ENCODE measurements around the gene SDR42E1. TPM values are rescaled to one million over a fixed set of nuclear protein-coding genes. Genes with fewer than 3 reads are reported as not detected.

SDR42E1 gene
- total RNA-seq, 1 experiment from 2014 or later, result 0.07 TPM

- POLR2A ChIA-PET, result no interaction called here
- Mint-ChIP-seq H3K9me3 (peaks cover 30% of the 10 kb centered on the region), H3K36me3 (peaks cover 10% of the 10 kb centered on the region), H3K4me3 (no peak overlapping the region), H3K4me1 (no peaks in the 10 kb centered on the region), H3K27ac (no peak overlapping the region), H3K27me3 (ENCODE audit: low read depth) (peaks cover 2% of the 10 kb centered on the region; the same call in 1 of the 2 replicates)
- CTCF ChIA-PET, result interaction anchor here (0.6 to 1.6 kb wide), 10 partner anchors 16 to 331 kb away, joined by 3 to 8 read pairs (median 3); partner anchors contain the start of gene MPHOSPH6
- TF ChIP-seq, protein P1, sequence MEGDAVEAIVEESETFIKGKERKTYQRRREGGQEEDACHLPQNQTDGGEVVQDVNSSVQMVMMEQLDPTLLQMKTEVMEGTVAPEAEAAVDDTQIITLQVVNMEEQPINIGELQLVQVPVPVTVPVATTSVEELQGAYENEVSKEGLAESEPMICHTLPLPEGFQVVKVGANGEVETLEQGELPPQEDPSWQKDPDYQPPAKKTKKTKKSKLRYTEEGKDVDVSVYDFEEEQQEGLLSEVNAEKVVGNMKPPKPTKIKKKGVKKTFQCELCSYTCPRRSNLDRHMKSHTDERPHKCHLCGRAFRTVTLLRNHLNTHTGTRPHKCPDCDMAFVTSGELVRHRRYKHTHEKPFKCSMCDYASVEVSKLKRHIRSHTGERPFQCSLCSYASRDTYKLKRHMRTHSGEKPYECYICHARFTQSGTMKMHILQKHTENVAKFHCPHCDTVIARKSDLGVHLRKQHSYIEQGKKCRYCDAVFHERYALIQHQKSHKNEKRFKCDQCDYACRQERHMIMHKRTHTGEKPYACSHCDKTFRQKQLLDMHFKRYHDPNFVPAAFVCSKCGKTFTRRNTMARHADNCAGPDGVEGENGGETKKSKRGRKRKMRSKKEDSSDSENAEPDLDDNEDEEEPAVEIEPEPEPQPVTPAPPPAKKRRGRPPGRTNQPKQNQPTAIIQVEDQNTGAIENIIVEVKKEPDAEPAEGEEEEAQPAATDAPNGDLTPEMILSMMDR (IDR thresholded peaks at IDR 0.05), result 0 out of 2 replicates have a peak, but pooled peaks have one; percentile 29
- no peak for TF ChIP-seq ARID4B (CRISPR knock-in tag; IDR thresholded peaks at IDR 0.05; ENCODE audit: borderline replicate concordance)
- no peak for TF ChIP-seq NFE2L1 (CRISPR knock-in tag; IDR thresholded peaks at IDR 0.05)
- DNase-seq (ENCODE audit: low spot score) (no peak), ATAC-seq (peak; percentile 63)
Measured at GRCh38 chr16:82016263-82016662, 5.0 kb upstream of the SDR42E1 start.

- Mint-ChIP-seq H3K9me3 (peaks cover 58% of the 10 kb centered on the region), H3K4me1 (no peaks in the 10 kb centered on the region), H3K36me3 (peaks cover 38% of the 10 kb centered on the region), H3K27me3 (ENCODE audit: low read depth) (peaks cover 19% of the 10 kb centered on the region), H3K27ac (no peak overlapping the region), H3K4me3 (no peak overlapping the region)
- DNase-seq (ENCODE audit: low spot score) (no peak), ATAC-seq (no peak)
- ChIA-PET POLR2A (no interaction called here), CTCF (interaction anchor here (0.7 to 1.1 kb wide), 3 partner anchors 16 to 1216 kb away, joined by 3 to 8 read pairs (median 3); no protein-coding TSS in a partner anchor)
- TF ChIP-seq ETV6 (CRISPR knock-in tag; IDR thresholded peaks at IDR 0.05), result no peak
- no peak for TF ChIP-seq ZNF532 (CRISPR knock-in tag; IDR thresholded peaks at IDR 0.05; ENCODE audit: borderline replicate concordance)
- no peak for TF ChIP-seq ZNF281 (CRISPR knock-in tag; IDR thresholded peaks at IDR 0.05)
- TF ChIP-seq ZNF138 (CRISPR knock-in tag; conservative IDR thresholded peaks at IDR 0.05), result no peak
- no peak for TF ChIP-seq ESRRA (CRISPR knock-in tag; IDR thresholded peaks at IDR 0.05; ENCODE audit: borderline replicate concordance)
Measured at GRCh38 chr16:82013139-82013538, 1.9 kb upstream of the SDR42E1 start.
